H9 (cell line): ENCODE results near the gene FPGS. TPM values are rescaled to one million over a fixed set of nuclear protein-coding genes. Genes with fewer than 3 reads are reported as not detected.

Source experiments
- DNase-seq: peaks from one replicate; pipeline ENCODE4 v3.0.0-alpha.2; 2017
- H2AFZ ChIP-seq: one replicate; pipeline ENCODE4 v1.6.1; 2013; ENCODE audit warnings: mild to moderate bottlenecking, low read length, control low read depth, moderate library complexity
- H2AK5ac ChIP-seq: 2 replicates; pipeline ENCODE4 v1.6.1; 2013; ENCODE audit warnings: low read length, control low read depth, mixed read lengths; ENCODE audit not compliant: insufficient read length
- H2BK120ac ChIP-seq: one replicate; pipeline ENCODE4 v1.6.1; 2013; ENCODE audit warnings: low read depth, mild to moderate bottlenecking, low read length, control low read depth, inconsistent platforms; ENCODE audit not compliant: poor library complexity, severe bottlenecking
- H2BK12ac ChIP-seq: 2 replicates; pipeline ENCODE4 v1.6.1; 2013; ENCODE audit warnings: low read length, control low read depth, mixed read lengths, low read depth; ENCODE audit not compliant: insufficient read length
- H2BK15ac ChIP-seq: 2 replicates; pipeline ENCODE4 v1.6.1; 2013; ENCODE audit warnings: low read depth, low read length, control low read depth
- H2BK20ac ChIP-seq: one replicate; pipeline ENCODE4 v1.6.1; 2013; ENCODE audit warnings: low read depth, mild to moderate bottlenecking, low read length, control low read depth, inconsistent platforms; ENCODE audit not compliant: poor library complexity, severe bottlenecking
- H2BK5ac ChIP-seq: 2 replicates; pipeline ENCODE4 v1.6.1; 2013; ENCODE audit warnings: low read length, control low read depth, mixed read lengths; ENCODE audit not compliant: insufficient read length
- H3K14ac ChIP-seq: 2 replicates; pipeline ENCODE4 v1.6.1; 2013; ENCODE audit warnings: low read length, control low read depth; ENCODE audit not compliant: insufficient read depth
- H3K18ac ChIP-seq: 2 replicates; pipeline ENCODE4 v1.6.1; 2013; ENCODE audit warnings: low read depth, mild to moderate bottlenecking, mixed read lengths, low read length, control low read depth; ENCODE audit not compliant: insufficient read length
- H3K23ac ChIP-seq: 2 replicates; pipeline ENCODE4 v1.6.1; 2013; ENCODE audit warnings: low read length, control low read depth, mixed read lengths, low read depth; ENCODE audit not compliant: insufficient read length
- H3K23me2 ChIP-seq: 2 replicates; pipeline ENCODE4 v1.6.1; 2013; ENCODE audit warnings: low read depth, mild to moderate bottlenecking, mixed read lengths, low read length, control low read depth; ENCODE audit not compliant: insufficient read length, poor library complexity, severe bottlenecking
- H3K27ac ChIP-seq: 2 replicates; pipeline ENCODE4 v1.5.1; 2013; ENCODE audit warnings: low read length, control low read depth, mixed read lengths, low read depth; ENCODE audit not compliant: insufficient read length
- H3K27me3 ChIP-seq: 2 replicates; pipeline ENCODE4 v1.6.1; 2013; ENCODE audit warnings: low read length, control low read depth, inconsistent platforms; ENCODE audit not compliant: insufficient read depth
- H3K4ac ChIP-seq: 2 replicates; pipeline ENCODE4 v1.6.1; 2013; ENCODE audit warnings: low read depth, mild to moderate bottlenecking, control low read depth, inconsistent platforms, low read length, moderate library complexity
- H3K4me1 ChIP-seq: 2 replicates; pipeline ENCODE4 v1.6.1; 2013; ENCODE audit warnings: low read length, control low read depth, inconsistent platforms; ENCODE audit not compliant: insufficient read depth
- H3K4me2 ChIP-seq: 2 replicates; pipeline ENCODE4 v1.6.1; 2013; ENCODE audit warnings: low read length, control low read depth, mixed read lengths; ENCODE audit not compliant: insufficient read length, insufficient read depth
- H3K56ac ChIP-seq: 2 replicates; pipeline ENCODE4 v1.6.1; 2013; ENCODE audit warnings: low read depth, mild to moderate bottlenecking, mixed read lengths, low read length, control low read depth; ENCODE audit not compliant: insufficient read length
- H3K79me1 ChIP-seq: 2 replicates; pipeline ENCODE4 v1.6.1; 2013; ENCODE audit warnings: low read depth, mild to moderate bottlenecking, moderate library complexity, low read length, control low read depth, inconsistent platforms; ENCODE audit not compliant: insufficient read depth, poor library complexity, severe bottlenecking
- H3K79me2 ChIP-seq: 2 replicates; pipeline ENCODE4 v1.6.1; 2013; ENCODE audit warnings: low read length, control low read depth, inconsistent platforms; ENCODE audit not compliant: insufficient read depth
- H3K9ac ChIP-seq: 2 replicates; pipeline ENCODE4 v1.6.1; 2013; ENCODE audit warnings: low read length, control low read depth, mixed read lengths; ENCODE audit not compliant: insufficient read length; ENCODE audit errors: extremely low read depth
- H3K9me3 ChIP-seq: one replicate; pipeline ENCODE4 v1.6.1; 2013; ENCODE audit warnings: low read depth, low read length, inconsistent platforms; ENCODE audit not compliant: control insufficient read depth
- H3T11ph ChIP-seq: one replicate; pipeline ENCODE4 v1.6.1; 2013; ENCODE audit warnings: mild to moderate bottlenecking, low read length, control low read depth, inconsistent platforms
- H4K20me1 ChIP-seq: one replicate; pipeline ENCODE4 v1.6.1; 2013; ENCODE audit not compliant: control insufficient read depth, insufficient read length, insufficient read depth
- H4K5ac ChIP-seq: 2 replicates; pipeline ENCODE4 v1.6.1; 2013; ENCODE audit warnings: low read depth, mild to moderate bottlenecking, mixed read lengths, low read length, control low read depth; ENCODE audit not compliant: insufficient read length
- H4K8ac ChIP-seq: replicated peaks from 2 replicates; pipeline ENCODE4 v1.6.1; 2013; ENCODE audit warnings: low read length, control low read depth, mixed read lengths, low read depth; ENCODE audit not compliant: insufficient read length
- H4K91ac ChIP-seq: 2 replicates; pipeline ENCODE4 v1.6.1; 2013; ENCODE audit warnings: low read depth, mild to moderate bottlenecking, moderate library complexity, mixed read lengths, low read length, control low read depth; ENCODE audit not compliant: insufficient read length
- H3K27ac Mint-ChIP-seq, 3 experiments: 2 replicates in 2 of 3; 3 replicates in 1 of 3; pipeline ENCODE4 v1.8.0; 2020 to 2021; ENCODE audit warnings: mixed read lengths in 3 of 3, mild to moderate bottlenecking in 1 of 3, moderate library complexity in 1 of 3
- H3K27me3 Mint-ChIP-seq: 2 replicates; pipeline ENCODE4 v1.8.0; 2021; ENCODE audit warnings: low read depth, mild to moderate bottlenecking, moderate library complexity, mixed read lengths
- H3K36me3 Mint-ChIP-seq, 3 experiments: 2 replicates in 2 of 3; 3 replicates in 1 of 3; pipeline ENCODE4 v1.8.0; 2020 to 2021; ENCODE audit warnings: low read depth in 3 of 3, mixed read lengths in 3 of 3; ENCODE audit not compliant: insufficient read depth in 1 of 3
- H3K4me1 Mint-ChIP-seq, 2 experiments: 2 replicates each; pipeline ENCODE4 v1.8.0; 2020; ENCODE audit warnings: mixed read lengths in 2 of 2
- H3K4me3 Mint-ChIP-seq, 2 experiments: 2 replicates in 1 of 2; 3 replicates in 1 of 2; pipeline ENCODE4 v1.8.0; 2020 to 2021; ENCODE audit warnings: mild to moderate bottlenecking in 2 of 2, mixed read lengths in 2 of 2, moderate library complexity in 1 of 2
- H3K9me3 Mint-ChIP-seq, 2 experiments: 2 replicates in 1 of 2; 3 replicates in 1 of 2; pipeline ENCODE4 v1.8.0; 2020; ENCODE audit warnings: mild to moderate bottlenecking in 2 of 2, mixed read lengths in 2 of 2, moderate library complexity in 1 of 2
- WGBS: extraction: QIAGEN DNeasy Blood & Tissue Kit; methylation state at CpG from one replicate; pipeline ENCODE4 v1.1.7; 2013; ENCODE audit warnings: missing lambda C conversion rate, low lambda C conversion rate, mixed read lengths; ENCODE audit not compliant: insufficient read length; ENCODE audit errors: extremely low coverage; 5-methylcytosine and 5-hydroxymethylcytosine counted together
- total RNA-seq: library from RNA; stranded (reverse); gene quantifications from 2 replicates; pipeline ENCODE4 v1.2.1, GENCODE V29; 2021
- TF ChIP-seq, protein P1 (sequence below): fragments of 200-600 bp; sonication (generic); conservative IDR thresholded peaks from 3 replicates; pipeline ENCODE4 v1.8.0; 2021; ENCODE audit warnings: antibody characterized with exemption, mild to moderate bottlenecking

FPGS gene
- total RNA-seq, 1 experiment from 2014 or later, result 68.4 TPM

DNA sequence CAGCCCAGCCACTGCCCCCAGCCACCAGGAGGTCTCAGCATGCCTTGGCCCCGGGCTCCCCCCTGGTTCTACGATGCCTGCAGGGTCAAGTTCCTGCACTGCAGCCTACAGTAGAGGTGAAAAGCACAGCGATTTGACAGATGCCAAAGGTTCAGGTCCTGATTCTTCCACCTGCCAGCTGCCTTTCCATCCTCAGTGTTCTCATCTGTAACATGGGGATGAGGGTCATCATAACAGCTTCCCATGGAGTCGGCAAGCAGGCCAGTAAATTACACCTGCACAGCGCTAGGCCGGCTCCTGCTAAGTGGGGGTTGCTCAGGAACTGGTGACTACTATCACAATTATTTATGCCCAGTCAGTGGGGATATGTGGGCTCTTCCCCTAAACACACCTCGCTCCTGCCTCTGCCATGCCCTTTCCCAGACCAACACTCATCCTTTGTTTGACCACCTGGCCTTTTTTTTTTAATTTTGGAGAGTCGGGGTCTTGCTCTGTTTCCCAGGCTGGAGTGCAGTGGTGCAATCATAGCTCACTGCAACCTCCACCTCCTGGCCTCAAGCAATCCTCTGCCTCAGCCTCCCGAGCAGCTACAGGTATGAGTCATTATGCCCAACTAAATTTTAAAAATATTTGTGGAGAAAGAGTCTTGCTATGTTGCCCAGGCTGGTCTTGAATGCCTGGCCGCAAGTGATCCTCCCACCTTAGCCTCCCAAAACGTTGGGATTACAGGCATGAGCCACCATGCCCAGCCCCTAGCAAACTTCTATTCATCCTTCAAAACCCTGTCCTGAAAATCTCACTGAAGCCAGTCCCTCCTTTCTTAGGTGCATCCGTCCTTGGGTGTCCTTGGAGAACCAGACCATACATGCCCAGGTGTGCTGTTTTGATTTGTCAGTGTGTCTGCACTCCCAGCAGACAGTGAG, 45.4 kb downstream of the FPGS start:
- no peak overlapping the region for H3K9ac ChIP-seq
- Mint-ChIP-seq H3K27ac (peak overlapping the region in 1 of 3 experiments; percentile 80; a peak in 2 of 7 replicates), H3K36me3 (peaks cover 0 to 8% (median 4%) of the 10 kb centered on the region in 3 experiments; a peak in 3 of 7 replicates), H3K9me3 (peaks cover 5 to 12% of the 10 kb centered on the region in 2 experiments; a peak in 3 of 5 replicates), H3K4me1 (peaks cover 4 to 6% of the 10 kb centered on the region in 2 experiments; a peak in 3 of 4 replicates), H3K27me3 (peaks cover 2% of the 10 kb centered on the region), H3K4me3 (no peak overlapping the region)
- H3K4me2 ChIP-seq, result no peak overlapping the region
- H3K9me3 ChIP-seq, result no peaks in the 10 kb centered on the region
- no peak overlapping the region for H3K18ac ChIP-seq
- no peak overlapping the region for H2AK5ac ChIP-seq
- H2BK20ac ChIP-seq, result no peak overlapping the region
- no peak overlapping the region for H3K14ac ChIP-seq
- no peak overlapping the region for H3K23ac ChIP-seq
- H3T11ph ChIP-seq, result no peak overlapping the region
- no peak overlapping the region for H2BK120ac ChIP-seq
- no peak overlapping the region for H4K5ac ChIP-seq
- H3K27ac ChIP-seq, result no peak overlapping the region
- H3K27me3 ChIP-seq, result no peaks in the 10 kb centered on the region
- H4K8ac ChIP-seq, result no peak overlapping the region
- no peak overlapping the region for H2BK12ac ChIP-seq
- H4K20me1 ChIP-seq, result no peaks in the 10 kb centered on the region
- no peak overlapping the region for H3K56ac ChIP-seq
- TF ChIP-seq, protein P1, sequence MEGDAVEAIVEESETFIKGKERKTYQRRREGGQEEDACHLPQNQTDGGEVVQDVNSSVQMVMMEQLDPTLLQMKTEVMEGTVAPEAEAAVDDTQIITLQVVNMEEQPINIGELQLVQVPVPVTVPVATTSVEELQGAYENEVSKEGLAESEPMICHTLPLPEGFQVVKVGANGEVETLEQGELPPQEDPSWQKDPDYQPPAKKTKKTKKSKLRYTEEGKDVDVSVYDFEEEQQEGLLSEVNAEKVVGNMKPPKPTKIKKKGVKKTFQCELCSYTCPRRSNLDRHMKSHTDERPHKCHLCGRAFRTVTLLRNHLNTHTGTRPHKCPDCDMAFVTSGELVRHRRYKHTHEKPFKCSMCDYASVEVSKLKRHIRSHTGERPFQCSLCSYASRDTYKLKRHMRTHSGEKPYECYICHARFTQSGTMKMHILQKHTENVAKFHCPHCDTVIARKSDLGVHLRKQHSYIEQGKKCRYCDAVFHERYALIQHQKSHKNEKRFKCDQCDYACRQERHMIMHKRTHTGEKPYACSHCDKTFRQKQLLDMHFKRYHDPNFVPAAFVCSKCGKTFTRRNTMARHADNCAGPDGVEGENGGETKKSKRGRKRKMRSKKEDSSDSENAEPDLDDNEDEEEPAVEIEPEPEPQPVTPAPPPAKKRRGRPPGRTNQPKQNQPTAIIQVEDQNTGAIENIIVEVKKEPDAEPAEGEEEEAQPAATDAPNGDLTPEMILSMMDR, result no peak
- no peaks in the 10 kb centered on the region for H3K79me2 ChIP-seq
- no peak overlapping the region for H4K91ac ChIP-seq
- no peaks in the 10 kb centered on the region for H3K4me1 ChIP-seq
- H2BK5ac ChIP-seq, result no peak overlapping the region
- no peak for DNase-seq
- H2AFZ ChIP-seq, result no peak overlapping the region
- H3K79me1 ChIP-seq, result no peaks in the 10 kb centered on the region
- no peaks in the 10 kb centered on the region for H3K23me2 ChIP-seq
- no CpG with 5 or more reads among the region's 12 CpGs for WGBS
- H2BK15ac ChIP-seq, result no peak overlapping the region
- no peak overlapping the region for H3K4ac ChIP-seq
